Daoy (cell line): Measurements from ENCODE around the gene KCTD13. TPM values are rescaled to one million over a fixed set of nuclear protein-coding genes. Genes with fewer than 3 reads are reported as not detected.
A peak's percentile ranks its signal among the peaks of the same experiment; 100 is the strongest.
"Not testable (repeated sequence)": the region's sequence is repeated elsewhere in the genome, so short reads cannot be mapped to it uniquely, and the experiment has no call there.

Experiments
- DNase-seq: peaks from one replicate; pipeline ENCODE4 v3.0.0-alpha.2; 2015; ENCODE audit warnings: low read depth
- total RNA-seq: library from RNA; depleted of rRNA; stranded (reverse); fragments of >200 nt; shearing (Covaris generic); gene quantifications from 2 replicates; pipeline ENCODE4 v1.2.3, GENCODE V29; 2014

The KCTD13 gene
- total RNA-seq, 1 experiment from 2014 or later: 9.0 TPM

DNA sequence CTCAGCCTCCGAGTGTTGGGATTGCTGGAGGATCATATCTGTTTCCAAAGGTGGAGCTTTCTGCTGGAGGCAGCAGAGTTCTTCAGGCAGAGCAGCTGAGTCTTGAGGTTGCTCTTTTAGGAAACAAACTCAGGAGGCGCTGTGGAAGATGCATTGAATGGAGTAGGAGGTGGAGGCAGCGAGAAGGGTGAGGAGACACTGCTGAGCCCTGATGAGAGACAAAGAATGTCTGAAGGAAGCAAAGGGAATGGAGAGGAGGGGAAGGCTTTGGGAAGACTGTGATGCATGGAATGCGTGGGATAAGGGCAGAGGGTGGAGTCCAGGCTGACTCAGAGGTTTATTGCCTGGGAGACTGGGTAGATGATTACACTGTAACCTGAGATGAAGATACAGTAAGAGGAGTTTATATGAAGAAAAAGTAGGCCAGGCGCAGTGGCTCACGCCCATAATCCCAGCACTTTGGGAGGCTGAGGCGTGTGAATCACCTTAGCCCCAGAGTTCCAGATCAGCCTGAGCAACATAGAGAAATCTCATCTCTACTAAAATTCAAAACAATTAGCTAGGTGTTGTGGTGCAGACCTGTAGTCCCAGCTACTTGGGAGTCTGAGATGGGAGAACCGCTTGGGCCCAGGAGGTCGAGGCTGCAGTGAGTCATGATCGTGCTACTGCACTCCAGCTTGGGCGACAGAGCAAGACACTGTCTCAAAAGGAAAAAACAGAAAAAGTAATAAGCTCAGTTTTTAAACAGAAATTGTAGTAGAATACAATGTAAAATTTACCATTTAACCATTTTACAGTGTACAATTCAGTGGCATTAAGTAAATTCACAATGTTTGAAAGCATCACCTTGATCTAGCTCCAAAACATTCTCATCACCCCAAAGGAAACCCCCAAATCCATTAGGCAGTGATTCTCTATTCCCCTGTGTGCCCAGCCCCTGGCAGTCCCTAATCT is 18.1 kb upstream of the KCTD13 start:
- DNase-seq: peak; percentile 96

DNA sequence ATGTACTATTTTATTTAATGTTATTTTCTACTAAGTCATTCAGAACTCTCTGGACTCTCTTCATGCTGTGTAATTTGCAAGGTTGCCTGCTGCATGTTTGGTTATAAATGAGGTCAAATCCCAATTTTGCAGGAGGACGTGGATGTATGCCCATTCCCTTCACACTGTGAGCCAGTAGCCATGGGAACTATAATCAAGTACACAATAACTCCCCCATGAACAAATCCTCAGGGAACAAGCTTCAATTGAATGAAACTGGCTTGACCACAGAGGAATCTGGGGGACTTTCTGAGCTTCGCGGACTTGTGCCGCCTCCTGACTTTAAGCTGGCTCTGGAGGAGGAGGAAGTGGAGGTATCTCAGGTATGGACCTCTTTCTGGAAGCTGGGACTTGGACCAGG is 14.6 kb upstream of the KCTD13 start:
- no peak for DNase-seq

DNA sequence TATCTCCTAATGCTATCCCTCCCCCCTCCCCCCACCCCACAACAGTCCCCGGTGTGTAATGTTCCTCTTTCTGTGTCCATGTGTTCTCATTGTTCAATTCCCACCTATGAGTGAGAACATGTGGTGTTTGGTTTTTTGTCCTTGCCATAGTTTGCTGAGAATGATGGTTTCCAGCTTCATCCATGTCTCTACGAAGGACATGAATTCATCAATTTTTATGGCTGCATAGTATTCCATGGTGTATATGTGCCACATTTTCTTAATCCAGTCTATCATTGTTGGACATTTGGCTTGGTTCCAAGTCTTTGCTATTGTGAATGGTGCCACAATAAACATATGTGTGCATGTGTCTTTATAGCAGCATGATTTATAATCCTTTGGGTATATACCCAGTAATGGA is 5.7 kb upstream of the KCTD13 start:
- not testable (repeated sequence) for DNase-seq

GRCh38 chr16:29927070-29927905 is 1.3 kb upstream of the KCTD13 start:
- DNase-seq: no peak

- DNase-seq: peak; percentile 44
Observed at GRCh38 chr16:29926711-29927052, 656 bp upstream of the KCTD13 start.

- DNase-seq: no peak
Observed at GRCh38 chr16:29925105-29925756, 795 bp downstream of the KCTD13 start.

- no peak for DNase-seq
Observed at GRCh38 chr16:29922986-29923501, 3.0 kb downstream of the KCTD13 start.

DNA sequence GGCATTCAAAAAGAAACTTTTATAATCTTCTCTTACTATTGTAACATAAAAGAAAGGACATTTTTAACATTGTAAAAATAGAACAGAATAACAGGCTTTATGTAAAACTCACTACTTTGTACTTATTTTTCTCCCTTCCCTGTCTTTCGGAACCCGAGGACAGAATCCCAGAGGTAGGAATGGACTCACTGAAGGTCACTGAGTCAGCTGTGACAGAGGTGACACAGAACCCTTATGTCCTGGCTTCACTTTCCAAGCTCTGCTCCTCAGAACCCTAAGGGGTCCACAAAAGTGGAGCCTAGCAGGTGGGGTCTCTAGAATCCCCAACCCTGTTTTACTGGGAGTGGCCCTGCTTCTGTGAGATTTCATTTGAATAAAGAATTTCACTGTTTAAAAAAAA is 3.7 kb downstream of the KCTD13 start:
- DNase-seq: no peak

DNA sequence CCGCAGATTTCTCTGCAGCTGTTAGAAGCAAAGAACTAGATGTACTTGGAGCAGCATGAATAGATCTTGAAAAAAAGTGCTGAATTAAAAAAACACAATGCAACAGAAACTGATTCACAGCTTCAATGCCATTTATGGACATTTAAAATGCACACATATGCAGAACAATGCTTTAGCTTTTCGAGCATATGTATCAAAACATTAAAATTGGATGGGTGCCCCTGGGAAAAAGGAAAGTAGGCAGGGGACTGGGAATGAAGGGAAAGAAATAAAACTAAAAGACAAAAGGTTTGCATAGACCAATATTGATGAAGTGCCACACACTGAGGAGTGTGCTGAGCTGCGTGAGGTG is 5.0 kb downstream of the KCTD13 start:
- no peak for DNase-seq

DNA sequence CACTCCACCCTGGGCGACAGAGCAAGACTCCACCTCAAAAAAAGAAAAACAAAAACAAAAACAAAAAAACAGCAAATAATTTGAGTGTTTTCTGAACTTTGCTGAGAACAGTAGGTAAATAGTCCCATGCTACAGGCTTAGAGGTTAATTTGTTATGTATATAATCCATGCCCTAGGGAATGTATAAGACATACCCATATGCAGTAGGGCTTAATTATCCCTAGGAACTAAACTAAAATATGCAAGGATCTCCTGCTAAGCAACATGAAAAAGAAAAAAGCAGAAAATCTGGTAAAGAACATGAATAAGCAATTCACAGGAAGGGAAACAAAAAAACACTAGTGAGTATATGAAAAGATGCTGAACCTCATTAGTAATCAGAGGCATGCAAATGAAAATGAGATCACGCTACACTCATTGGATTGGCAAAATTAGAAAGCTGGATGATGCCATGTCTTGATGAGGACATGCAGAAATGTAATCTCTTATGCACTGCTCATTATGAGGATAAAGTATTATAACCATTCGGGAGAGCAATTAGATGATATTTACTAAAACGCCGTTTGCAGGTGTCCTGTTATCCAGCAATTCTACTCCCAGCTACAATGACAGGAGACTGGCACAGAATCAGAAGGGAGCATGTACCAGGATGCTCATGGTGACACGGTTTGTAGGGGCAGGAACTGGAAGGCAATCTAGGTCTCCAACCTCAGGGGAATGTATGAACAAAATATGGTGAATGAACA is 5.6 kb downstream of the KCTD13 start:
- DNase-seq: no peak

GRCh38 chr16:29916979-29917378 is 9.0 kb downstream of the KCTD13 start:
- no peak for DNase-seq

GRCh38 chr16:29915590-29916247 is 10.3 kb downstream of the KCTD13 start:
- DNase-seq: peak; percentile 46

- no peak for DNase-seq
Observed at GRCh38 chr16:29913514-29913913, 12.5 kb downstream of the KCTD13 start.

GRCh38 chr16:29912087-29912486 is 13.9 kb downstream of the KCTD13 start:
- DNase-seq: no peak

DNA sequence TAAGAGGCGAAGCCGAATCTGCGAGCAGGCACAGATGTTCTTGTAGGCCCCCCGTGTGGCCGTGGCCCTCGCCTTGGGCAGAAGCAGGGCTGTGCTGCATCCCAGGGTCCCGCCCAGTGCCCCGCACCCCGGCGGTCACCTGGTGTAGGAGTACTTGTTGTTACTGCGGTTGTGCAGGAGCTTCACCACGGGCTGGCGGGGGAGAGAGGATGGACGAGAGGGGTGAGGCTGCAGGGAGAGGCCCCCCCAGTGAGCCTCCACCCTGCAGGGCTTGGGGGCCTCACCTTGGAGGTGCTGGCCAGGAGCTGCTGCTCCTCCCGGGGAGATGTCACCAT is 14.4 kb downstream of the KCTD13 start:
- DNase-seq: no peak

- DNase-seq: no peak
Observed at GRCh38 chr16:29910819-29911675, 15.0 kb downstream of the KCTD13 start.

GRCh38 chr16:29909851-29910250 is 16.2 kb downstream of the KCTD13 start:
- DNase-seq: not testable (repeated sequence)

- no peak for DNase-seq
Observed at GRCh38 chr16:29909391-29909790, 16.6 kb downstream of the KCTD13 start.

GRCh38 chr16:29908719-29909220 is 17.3 kb downstream of the KCTD13 start:
- DNase-seq: no peak

DNA sequence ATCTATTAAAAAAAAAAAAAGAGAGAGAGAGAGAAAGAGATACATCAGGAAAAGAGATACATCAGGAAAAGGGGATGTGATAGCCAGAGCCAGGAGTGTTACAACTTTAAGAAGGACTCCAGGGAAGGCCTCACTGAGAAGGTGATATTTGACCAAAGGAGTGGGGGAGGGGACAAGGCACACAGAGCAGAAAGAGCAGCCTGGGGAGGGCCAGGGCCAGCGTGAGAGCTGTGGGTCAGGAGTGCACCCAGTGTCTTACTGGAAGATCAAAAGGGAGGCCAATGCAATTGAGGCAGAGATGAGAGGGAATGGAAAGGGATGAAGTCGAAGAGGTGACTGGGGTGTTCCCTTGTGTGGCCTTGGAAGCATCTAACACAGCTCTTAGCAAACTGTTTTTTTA is 18.1 kb downstream of the KCTD13 start:
- DNase-seq: no peak
